Spleen (tissue), 11 donors: ENCODE data around the gene SLC7A11. TPM values are rescaled to one million over a fixed set of nuclear protein-coding genes. Genes with fewer than 3 reads are reported as not detected.

Experiments used
- DNase-seq: peaks from one replicate; pipeline ENCODE4 v3.0.0-alpha.2; 2020
- H3K27ac ChIP-seq, 8 donors: fragments of 200-600 bp; sonication (generic) in 7 of 8; 1 replicate in 4 of 8; 2 replicates in 4 of 8; pipeline versions ENCODE4 v1.5.0 to v1.8.0; 2016 to 2021; ENCODE audit warnings: inconsistent platforms in 4 of 8, mild to moderate bottlenecking in 4 of 8, moderate library complexity in 1 of 8
- H3K27me3 ChIP-seq, 7 donors: fragments of 200-600 bp; sonication (generic) in 6 of 7; replicated peaks in 1 of 7; 1 replicate in 4 of 7; 2 replicates in 3 of 7; pipeline versions ENCODE4 v1.5.0 to v1.8.0; 2016 to 2021; ENCODE audit warnings: inconsistent platforms in 3 of 7, mild to moderate bottlenecking in 1 of 7
- H3K36me3 ChIP-seq, 6 donors: fragments of 200-600 bp; sonication (generic) in 5 of 6; 1 replicate in 4 of 6; 2 replicates in 2 of 6; pipeline versions ENCODE4 v1.5.0 to v1.8.0; 2016 to 2021; ENCODE audit warnings: inconsistent platforms in 2 of 6
- H3K4me1 ChIP-seq, 6 donors: fragments of 200-600 bp; sonication (generic) in 5 of 6; 1 replicate in 3 of 6; 2 replicates in 3 of 6; pipeline versions ENCODE4 v1.5.0 to v1.8.0; 2016 to 2021; ENCODE audit warnings: inconsistent platforms in 3 of 6
- H3K4me3 ChIP-seq, 8 donors: fragments of 200-600 bp; sonication (generic) in 7 of 8; 1 replicate in 4 of 8; 2 replicates in 4 of 8; pipeline versions ENCODE4 v1.5.0 to v1.8.0; 2016 to 2021; ENCODE audit warnings: inconsistent platforms in 4 of 8, mild to moderate bottlenecking in 4 of 8, moderate library complexity in 2 of 8
- H3K9me3 ChIP-seq, 8 donors: fragments of 200-600 bp; sonication (generic) in 7 of 8; 1 replicate in 4 of 8; 2 replicates in 4 of 8; pipeline versions ENCODE4 v1.5.0 to v1.8.0; 2016 to 2021; ENCODE audit warnings: inconsistent platforms in 4 of 8
- POLR2A ChIP-seq, 3 donors: fragments of 450-650 bp; IDR thresholded peaks; one replicate each; pipeline ENCODE4 v1.5.1; 2017; ENCODE audit warnings: antibody characterized with exemption in 3 of 3, mild to moderate bottlenecking in 1 of 3
- POLR2AphosphoS5 ChIP-seq, 3 donors: sonication (generic); formaldehyde crosslinking; IDR thresholded peaks; one replicate each; pipeline ENCODE4 v1.5.1; 2017; ENCODE audit warnings: antibody characterized with exemption in 3 of 3
- WGBS, 5 donors: extraction: QIAGEN DNeasy Blood & Tissue Kit in 3 of 5; methylation state at CpG; one replicate each; pipeline versions ENCODE4 v1.1.5 to v1.1.7; 2013 to 2018; 5-methylcytosine and 5-hydroxymethylcytosine counted together
- intact Hi-C: fragments of 100-400 bp; cut with DNase I; formaldehyde crosslinking; loops from one replicate; pipeline ENCODE4 v1.15.0; 2023; ENCODE audit warnings: low total_unique reads
- polyA plus RNA-seq, 3 donors: library from polyadenylated mRNA; stranded (reverse); fragments of 200-250 nt; gene quantifications; one replicate each; pipeline ENCODE4 v1.2.1, GENCODE V29; 2013
- total RNA-seq, 7 donors: library from RNA; depleted of rRNA in 3 of 7; stranded (reverse); fragments of >200 nt in 3 of 7; fragmentation: NEBNext Ultra II Directional in 4 of 7; extraction: Animal tissue kit (Norgen Biotek cat#: 25700) in 4 of 7; gene quantifications; one replicate each; pipeline versions ENCODE4 v1.1.0 to v1.2.1, GENCODE V29; 2016 to 2021
- TF ChIP-seq, protein P1 (sequence below), 11 experiments: fragments of 200-600 bp in 7 of 11; fragments of 450-650 bp in 4 of 11; sonication (generic) in 4 of 11; IDR thresholded peaks in 8 of 11; conservative IDR thresholded peaks in 3 of 11; 1 replicate in 7 of 11; 2 replicates in 4 of 11; pipeline versions ENCODE4 v1.4.0 to v1.8.0; 2016 to 2021; ENCODE audit warnings: antibody characterized with exemption in 11 of 11, inconsistent platforms in 4 of 11, mild to moderate bottlenecking in 1 of 11
- donor health status: healthy with polysubstance abuse.
- donor health status: DM: no; HTN: no; CAD: no; lungs with moderate emphysema.
- donor health status: DM: no; HTN: no; CAD: no.
- donor health status: Bipolar disorder and iron deficiency.
- donor health status: healthy.
- donor health status: DM: no; HTN: no; CAD: no.
- donor health status: DM: yes; HTN: yes; CAD: no.

The SLC7A11 gene
- total and polyA plus RNA-seq, 10 donors, result 0.13 to 2.1 (median 0.52) TPM

DNA sequence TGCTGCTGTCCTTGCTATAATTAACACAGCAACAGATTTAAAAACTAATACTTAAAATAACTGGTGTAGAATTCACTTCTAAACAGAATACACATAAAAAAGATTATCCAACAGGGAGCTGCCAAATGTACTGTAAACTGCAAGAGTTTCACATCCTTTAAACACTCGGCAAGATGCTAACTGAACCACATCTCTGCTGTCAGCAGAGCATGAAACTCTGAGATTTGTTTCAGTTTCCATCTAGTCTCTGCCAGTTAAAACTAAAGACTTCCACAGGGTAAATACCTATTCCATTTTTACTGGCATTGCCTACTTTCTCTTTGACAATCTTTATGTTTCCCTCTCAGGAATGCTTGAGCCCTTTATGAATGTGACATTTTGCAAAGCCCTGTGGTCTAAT lies 127.7 kb downstream of the SLC7A11 start:
- TF ChIP-seq, protein P1, sequence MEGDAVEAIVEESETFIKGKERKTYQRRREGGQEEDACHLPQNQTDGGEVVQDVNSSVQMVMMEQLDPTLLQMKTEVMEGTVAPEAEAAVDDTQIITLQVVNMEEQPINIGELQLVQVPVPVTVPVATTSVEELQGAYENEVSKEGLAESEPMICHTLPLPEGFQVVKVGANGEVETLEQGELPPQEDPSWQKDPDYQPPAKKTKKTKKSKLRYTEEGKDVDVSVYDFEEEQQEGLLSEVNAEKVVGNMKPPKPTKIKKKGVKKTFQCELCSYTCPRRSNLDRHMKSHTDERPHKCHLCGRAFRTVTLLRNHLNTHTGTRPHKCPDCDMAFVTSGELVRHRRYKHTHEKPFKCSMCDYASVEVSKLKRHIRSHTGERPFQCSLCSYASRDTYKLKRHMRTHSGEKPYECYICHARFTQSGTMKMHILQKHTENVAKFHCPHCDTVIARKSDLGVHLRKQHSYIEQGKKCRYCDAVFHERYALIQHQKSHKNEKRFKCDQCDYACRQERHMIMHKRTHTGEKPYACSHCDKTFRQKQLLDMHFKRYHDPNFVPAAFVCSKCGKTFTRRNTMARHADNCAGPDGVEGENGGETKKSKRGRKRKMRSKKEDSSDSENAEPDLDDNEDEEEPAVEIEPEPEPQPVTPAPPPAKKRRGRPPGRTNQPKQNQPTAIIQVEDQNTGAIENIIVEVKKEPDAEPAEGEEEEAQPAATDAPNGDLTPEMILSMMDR (IDR thresholded peaks at IDR 0.05 in 8 of 11, conservative IDR thresholded peaks at IDR 0.05 in 3 of 11), result no peak
- no peak for TF ChIP-seq POLR2A (IDR thresholded peaks at IDR 0.05)
- TF ChIP-seq POLR2AphosphoS5 (IDR thresholded peaks at IDR 0.05), result no peak
- Histone ChIP-seq H3K4me3 (no peak overlapping the region), H3K27me3 (no peaks in the 10 kb centered on the region), H3K9me3 (no peaks in the 10 kb centered on the region), H3K4me1 (peaks cover 0 to 16% (median 3%) of the 10 kb centered on the region in 6 donors), H3K36me3 (no peaks in the 10 kb centered on the region), H3K27ac (peak overlapping the region in 2 of 8 donors; percentile 7 to 19)
- no peak for DNase-seq
- WGBS, 5 donors, result 31 to 56% (median 50%) methylated on average over 1 of the region's 1 CpG
- intact Hi-C loops, result no loop called here
